ENCODE results near the gene CFLAR.

GRCh38 chr2:201072201-201072530, 43.8 kb upstream of the CFLAR start:
- no peak for TF ChIP-seq CTCF (IDR thresholded peaks at IDR 0.05)
- TF ChIP-seq POLR2AphosphoS5 (IDR thresholded peaks at IDR 0.05) = no peak

Data from prostate gland (tissue), 2 donors.